ENCODE data around the gene NAB1. TPM values are rescaled to one million over a fixed set of nuclear protein-coding genes. Genes with fewer than 3 reads are reported as not detected.

Gene NAB1
- total RNA-seq, 1 donor from 2014 or later: 39.7 TPM

DNA sequence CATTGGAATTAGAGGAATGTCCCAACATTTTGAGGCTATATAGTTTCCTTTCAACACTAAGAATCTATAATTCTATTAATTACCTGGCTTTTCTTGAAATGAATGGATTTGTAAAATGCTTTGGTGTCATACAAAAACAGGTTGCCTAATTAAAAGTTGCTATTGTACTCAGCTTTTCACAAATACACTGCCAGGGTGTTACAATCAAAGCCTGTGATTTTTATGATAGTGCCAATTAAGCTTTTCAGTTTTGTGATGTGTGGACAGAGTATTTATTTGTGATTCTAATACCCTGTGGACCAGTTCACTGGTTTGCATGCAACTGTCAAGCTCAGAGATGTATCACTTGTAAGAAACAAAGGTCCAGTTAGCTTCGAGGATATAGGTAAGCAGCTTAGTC lies 71.8 kb downstream of the NAB1 start:
- DNase-seq (ENCODE audit: extremely low spot score, unreplicated experiment): no peak
- no peaks in the 10 kb centered on the region for H3K36me3 Mint-ChIP-seq
- peaks cover 5% of the 10 kb centered on the region for H3K9me3 Mint-ChIP-seq
- no peaks in the 10 kb centered on the region for H3K27me3 Mint-ChIP-seq
- no peak overlapping the region for H3K4me3 Mint-ChIP-seq
- TF ChIP-seq, protein P1, sequence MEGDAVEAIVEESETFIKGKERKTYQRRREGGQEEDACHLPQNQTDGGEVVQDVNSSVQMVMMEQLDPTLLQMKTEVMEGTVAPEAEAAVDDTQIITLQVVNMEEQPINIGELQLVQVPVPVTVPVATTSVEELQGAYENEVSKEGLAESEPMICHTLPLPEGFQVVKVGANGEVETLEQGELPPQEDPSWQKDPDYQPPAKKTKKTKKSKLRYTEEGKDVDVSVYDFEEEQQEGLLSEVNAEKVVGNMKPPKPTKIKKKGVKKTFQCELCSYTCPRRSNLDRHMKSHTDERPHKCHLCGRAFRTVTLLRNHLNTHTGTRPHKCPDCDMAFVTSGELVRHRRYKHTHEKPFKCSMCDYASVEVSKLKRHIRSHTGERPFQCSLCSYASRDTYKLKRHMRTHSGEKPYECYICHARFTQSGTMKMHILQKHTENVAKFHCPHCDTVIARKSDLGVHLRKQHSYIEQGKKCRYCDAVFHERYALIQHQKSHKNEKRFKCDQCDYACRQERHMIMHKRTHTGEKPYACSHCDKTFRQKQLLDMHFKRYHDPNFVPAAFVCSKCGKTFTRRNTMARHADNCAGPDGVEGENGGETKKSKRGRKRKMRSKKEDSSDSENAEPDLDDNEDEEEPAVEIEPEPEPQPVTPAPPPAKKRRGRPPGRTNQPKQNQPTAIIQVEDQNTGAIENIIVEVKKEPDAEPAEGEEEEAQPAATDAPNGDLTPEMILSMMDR (conservative IDR thresholded peaks at IDR 0.05): no peak
- H3K4me1 Mint-ChIP-seq (ENCODE audit: unreplicated experiment): peaks cover 11% of the 10 kb centered on the region
- H3K27ac Mint-ChIP-seq: no peak overlapping the region

DNA sequence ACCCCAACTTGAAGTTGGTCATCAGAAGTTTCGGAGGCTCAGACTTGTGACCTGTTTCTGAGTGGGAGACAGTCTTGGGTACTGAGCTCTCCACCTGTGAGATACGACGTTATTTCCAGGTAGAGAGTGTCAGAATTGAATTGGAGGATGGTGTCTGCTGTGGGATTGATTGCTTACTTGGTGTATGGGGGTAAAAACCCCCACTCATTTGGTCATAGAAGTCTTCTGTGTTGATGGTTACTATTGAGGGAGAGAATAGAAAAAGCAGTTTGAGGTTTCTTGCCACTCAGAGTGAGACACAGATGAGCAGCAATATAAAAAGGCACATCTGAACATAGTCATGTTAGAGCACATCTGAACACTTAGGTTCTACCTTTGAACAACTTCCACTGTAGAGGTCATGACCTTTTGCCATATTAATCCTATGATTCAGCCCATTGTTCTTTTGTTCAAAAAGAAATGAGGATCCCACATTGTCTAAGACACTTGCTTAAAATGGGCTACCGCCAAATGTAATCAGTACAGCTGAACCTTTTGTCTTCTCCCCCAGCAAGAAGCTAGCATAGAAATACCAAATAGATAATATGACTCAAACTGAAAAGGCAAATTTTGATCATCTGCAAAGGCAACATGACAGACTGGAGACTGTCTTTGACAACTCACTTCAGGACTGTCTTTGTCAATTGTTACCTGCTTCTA lies 73.3 kb downstream of the NAB1 start:
- Mint-ChIP-seq H3K4me3 (no peak overlapping the region), H3K27ac (no peak overlapping the region), H3K36me3 (no peaks in the 10 kb centered on the region), H3K9me3 (no peaks in the 10 kb centered on the region), H3K4me1 (ENCODE audit: unreplicated experiment) (peaks cover 11% of the 10 kb centered on the region), H3K27me3 (no peaks in the 10 kb centered on the region)
- DNase-seq (ENCODE audit: extremely low spot score, unreplicated experiment): no peak
- TF ChIP-seq, protein P1 (conservative IDR thresholded peaks at IDR 0.05): no peak

DNA sequence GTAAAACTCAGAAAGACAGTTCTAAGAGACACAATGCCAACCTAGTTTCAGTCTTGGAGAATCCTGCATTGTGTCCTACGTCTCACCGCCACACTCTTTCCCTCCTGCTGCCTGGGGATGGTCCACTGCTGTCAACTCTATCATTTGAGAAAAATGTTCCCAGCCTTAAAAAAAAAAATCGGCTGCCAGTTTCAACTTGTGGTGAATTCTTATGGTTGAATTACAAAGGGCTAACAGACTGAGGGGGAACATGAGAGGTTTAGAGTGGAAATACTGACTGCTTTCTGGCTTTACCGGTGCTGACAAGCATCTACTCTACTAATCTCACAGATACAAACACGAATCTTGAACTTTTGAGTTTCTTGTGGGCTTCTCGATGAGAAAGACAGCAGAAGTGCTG lies 74.0 kb downstream of the NAB1 start:
- Mint-ChIP-seq H3K27ac (no peak overlapping the region), H3K4me3 (no peak overlapping the region)

DNA sequence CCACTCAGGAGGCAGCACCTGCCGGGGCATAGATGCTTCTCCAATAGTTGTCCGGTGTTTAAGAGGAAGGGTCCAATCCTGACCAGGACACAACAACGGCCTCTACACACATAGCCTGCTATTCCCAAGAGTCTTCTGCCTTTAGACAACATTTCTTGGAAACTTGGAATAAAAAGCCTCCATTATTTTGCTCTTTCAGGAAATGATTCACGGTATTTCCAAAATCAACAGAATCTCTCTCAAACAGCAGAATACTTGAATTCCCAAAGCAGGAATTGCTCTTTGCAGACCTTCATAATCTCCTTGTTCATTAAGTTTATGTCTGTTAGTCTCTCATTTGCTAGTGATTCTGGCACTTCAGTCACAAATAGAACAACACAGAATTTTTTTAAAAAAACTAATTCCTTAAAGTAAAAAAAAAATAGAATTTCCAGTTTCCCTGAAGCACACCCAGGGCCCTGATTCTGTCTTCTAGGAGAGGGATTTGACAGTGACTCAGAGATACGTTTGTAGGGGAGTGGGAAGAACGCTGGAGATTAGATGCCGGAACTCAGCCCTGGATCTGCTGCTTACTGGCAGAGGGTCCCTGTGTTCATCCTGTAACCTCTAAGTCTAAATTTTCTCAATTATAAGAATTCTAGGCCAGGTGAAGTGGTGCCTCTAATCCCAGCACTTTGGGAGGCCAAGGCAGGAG lies 74.7 kb downstream of the NAB1 start:
- TF ChIP-seq, protein P1 (conservative IDR thresholded peaks at IDR 0.05): no peak
- Mint-ChIP-seq H3K27ac (no peak overlapping the region), H3K4me1 (ENCODE audit: unreplicated experiment) (peaks cover 6% of the 10 kb centered on the region), H3K9me3 (peaks cover 2% of the 10 kb centered on the region), H3K4me3 (no peak overlapping the region), H3K27me3 (no peaks in the 10 kb centered on the region), H3K36me3 (no peaks in the 10 kb centered on the region)
- DNase-seq (ENCODE audit: extremely low spot score, unreplicated experiment): no peak

More for the DNA sequence above, 74.0 kb downstream of the NAB1 start:
- Mint-ChIP-seq H3K9me3 (no peaks in the 10 kb centered on the region), H3K4me1 (ENCODE audit: unreplicated experiment) (peaks cover 11% of the 10 kb centered on the region), H3K36me3 (no peaks in the 10 kb centered on the region), H3K27me3 (no peaks in the 10 kb centered on the region)
- TF ChIP-seq, protein P1 (conservative IDR thresholded peaks at IDR 0.05): no peak
- no peak for DNase-seq (ENCODE audit: extremely low spot score, unreplicated experiment)

DNA sequence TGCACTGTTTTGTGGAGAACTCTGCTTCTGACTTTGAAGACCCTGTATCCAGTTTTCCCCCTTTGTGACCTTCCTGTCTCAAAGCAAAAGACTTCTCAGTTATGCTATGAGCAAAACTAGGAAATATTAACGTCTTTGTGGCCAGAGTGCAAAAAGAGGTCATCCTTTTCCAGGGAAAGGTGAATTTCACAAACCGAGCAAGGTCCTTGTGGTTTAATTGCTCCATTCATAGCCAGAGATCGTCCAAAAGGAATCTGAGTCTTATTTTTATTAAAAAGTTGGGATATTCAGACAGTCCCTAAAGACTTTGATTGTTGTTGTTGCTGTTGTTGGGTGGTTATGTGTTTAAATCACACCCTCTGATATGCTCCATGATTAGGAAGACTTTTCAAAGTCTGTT lies 77.4 kb downstream of the NAB1 start:
- Mint-ChIP-seq H3K9me3 (peaks cover 5% of the 10 kb centered on the region), H3K27ac (no peak overlapping the region), H3K36me3 (no peaks in the 10 kb centered on the region), H3K4me1 (ENCODE audit: unreplicated experiment) (no peaks in the 10 kb centered on the region), H3K27me3 (no peaks in the 10 kb centered on the region), H3K4me3 (no peak overlapping the region)
- no peak for DNase-seq (ENCODE audit: extremely low spot score, unreplicated experiment)
- TF ChIP-seq, protein P1 (conservative IDR thresholded peaks at IDR 0.05): no peak
